Measurements from ENCODE around the gene C14orf132.
"Not testable (repeated sequence)": the region's sequence is repeated elsewhere in the genome, so short reads cannot be mapped to it uniquely, and the experiment has no call there.

The C14orf132 gene

DNA sequence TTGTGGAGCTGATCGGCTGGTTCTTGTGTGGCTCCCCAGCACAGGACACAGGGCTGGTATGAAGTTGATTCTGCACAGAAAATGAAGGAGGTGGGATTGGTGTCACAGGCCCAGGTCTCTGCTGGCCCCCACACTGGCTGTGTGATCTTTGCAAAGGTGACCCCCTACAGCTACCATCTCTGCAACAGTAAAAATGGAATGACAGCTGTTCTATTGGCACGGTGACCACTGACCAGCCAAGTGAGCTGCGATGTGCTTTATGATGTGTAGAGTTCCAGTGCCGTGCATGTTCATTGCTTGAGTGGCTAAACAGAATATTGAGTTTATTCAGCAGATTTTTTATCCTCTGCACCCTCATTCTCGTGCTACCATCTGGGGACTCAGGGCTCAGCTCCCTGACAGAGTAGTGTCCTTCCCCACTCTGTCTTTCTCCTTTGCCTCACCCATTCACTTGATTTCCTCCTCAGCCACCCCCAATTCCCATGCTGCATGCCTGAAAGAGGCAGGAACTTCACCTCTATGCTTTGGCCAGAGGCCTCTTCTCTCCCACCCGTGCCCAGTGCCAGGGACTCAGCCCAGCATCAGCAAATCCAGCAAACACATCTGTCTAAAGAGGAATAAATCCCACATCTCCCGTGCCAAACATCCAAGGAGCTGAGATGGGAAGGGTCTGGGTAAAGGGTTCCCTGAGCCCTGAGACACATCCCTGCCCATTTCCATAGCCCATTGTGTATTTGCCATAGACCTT, 21.2 kb downstream of the C14orf132 start:
- no peak for DNase-seq

DNA sequence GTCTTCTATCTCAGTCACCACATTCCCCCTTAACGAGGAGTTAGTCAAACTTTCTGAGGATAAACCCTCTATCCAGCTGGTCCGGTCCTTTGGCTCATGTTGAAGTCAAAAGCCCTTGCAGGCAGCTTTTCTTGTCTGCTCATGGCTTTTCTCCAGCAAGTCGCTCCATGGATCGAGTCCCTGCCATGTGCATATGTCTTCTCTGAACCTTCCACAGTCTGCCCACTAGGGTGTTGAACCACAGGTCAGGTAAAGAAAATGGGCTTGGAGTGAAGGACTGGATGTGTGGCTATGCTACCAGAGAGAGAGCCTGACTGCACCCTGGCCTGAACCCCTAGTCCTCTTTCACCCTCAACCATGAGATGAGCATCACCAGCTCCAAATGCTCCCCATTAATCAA, 22.8 kb downstream of the C14orf132 start:
- DNase-seq: no peak

DNA sequence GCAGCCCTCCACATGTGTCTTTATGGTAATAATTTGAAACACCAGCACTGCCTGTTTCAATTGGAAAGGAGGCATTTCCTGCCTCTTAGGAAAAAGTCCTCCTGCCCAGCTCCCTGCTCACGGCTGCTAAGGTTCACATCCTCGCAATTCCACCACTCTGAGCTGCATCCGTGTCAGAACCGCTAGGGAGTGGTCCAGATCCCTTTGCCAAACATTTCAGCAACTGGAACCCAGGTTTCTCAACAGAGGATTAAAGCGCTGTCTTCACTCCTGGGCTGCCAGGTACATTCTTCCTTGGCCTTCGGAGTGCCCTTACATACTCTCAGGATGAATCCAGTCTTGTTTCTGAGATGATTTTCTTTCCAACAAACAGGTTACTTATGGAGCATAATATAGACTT, 23.3 kb downstream of the C14orf132 start:
- DNase-seq: no peak

DNA sequence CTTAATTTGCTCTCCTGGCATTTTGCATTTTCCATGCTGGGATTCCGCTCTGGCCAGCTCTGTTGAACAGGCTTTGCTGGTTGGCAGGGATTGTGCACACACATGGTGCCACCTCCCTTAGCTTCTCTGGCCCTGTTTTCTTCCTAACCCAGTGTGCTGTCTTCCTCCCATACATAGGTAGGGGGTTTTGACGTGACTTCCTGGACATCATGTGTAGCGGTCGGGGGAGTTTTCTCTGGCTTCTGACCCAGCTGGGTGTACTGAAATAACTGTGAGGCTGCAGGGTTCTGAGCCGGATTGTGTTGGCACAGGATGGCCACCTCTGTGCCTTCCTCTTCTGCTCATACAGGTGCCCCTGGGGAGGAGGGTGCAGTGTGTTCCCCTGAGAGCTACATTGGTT, 25.7 kb downstream of the C14orf132 start:
- DNase-seq: no peak

DNA sequence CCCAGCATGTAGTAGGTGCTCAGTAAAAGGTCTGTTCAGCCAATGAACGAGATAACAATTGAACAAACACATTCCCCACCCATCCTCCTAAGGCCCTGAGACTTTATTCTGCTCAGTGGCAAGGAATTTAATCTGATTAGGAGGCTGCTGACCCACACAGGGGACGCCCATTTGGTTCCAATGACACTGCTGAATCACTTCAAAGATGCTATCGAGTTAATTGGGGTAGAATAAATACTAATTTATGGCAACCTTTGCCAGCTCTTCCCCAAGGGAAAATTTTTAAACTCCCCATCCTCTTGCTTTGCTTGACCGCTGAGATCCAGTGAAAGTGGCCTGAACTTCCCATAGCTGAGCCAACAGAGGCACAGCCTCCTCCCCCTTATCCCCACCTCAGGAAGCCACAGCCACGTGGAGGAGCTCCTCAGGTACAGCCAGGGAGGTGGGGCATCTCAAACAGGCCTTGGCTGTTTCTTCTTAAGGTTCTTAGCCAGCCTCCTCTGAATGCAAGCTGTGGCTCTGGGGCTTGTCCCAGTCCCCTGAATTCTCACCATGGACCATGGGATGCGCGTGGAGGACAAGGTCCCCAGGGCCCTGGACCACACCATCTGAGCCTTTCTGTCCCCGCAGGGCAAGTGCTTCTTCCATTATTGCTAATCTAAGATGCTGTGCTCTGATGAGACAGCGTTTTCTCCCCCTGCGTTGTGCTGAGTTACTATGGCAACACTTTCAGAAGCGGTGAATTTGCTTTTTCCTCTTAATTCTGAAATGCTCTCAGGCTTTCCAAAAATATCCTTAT, 26.7 kb downstream of the C14orf132 start:
- DNase-seq: no peak

DNA sequence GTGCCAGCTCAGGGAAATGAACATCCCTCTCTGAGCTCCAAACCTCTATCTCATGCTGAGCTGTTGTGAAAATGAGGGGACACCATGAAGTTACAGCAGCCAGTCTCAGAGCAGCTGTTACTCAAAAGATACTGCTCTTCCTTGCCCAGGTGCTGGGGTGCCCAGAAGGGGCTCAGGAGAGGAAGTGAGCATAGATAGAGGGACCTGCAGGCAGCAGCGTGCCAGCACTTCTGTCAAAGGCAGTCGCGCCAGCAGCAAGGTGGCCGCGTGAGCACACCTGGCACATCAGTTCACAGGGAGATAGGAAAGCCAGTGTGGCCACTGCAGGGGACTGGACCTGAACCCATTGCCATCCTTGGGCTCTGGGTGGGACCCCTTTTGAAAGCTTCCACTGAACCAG, 27.8 kb downstream of the C14orf132 start:
- DNase-seq: no peak

DNA sequence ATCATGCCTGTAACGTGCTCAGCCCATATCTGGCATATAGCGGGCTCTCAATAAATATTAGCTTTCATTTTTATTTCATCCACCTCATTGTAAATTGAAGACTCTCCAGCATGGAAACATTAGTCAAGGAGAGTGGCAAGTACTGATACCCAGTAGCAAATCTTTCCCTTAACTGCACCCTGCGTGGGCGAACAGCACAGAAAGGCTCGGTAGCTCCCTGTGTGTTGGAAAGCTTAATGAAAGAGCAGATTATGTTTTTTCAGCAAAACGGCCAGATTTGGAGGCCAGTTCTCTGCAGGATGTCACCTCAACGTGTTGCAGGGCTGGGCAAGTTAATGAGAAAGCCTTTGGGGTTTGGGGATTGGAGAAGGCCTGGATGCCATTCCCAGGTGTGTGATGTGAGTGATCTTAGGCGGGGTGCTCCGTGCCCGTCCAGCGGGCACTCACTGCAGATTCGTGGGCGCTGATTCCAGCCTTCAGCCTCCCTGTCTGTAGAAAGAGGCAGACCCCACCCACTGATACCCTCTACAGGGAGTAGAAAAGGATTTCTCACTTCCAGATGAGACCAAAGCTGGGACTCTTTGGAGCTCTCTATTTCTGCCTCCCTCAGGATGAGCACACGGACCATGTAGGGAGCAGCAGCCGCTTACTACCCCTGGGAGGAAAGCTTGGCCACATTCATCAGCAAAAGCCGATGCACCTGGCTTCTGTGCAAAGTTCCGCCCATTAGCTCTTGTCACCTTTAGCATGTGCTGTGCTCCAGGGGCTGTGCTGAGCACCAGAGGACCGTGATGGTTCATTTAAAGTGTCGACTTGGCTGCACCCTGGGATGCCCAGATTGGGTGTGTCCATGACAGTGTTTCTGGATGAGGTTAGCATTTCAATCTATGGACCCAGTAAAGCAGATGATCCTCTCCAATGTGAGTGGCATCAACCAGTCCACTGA, 29.1 kb downstream of the C14orf132 start:
- DNase-seq: no peak

DNA sequence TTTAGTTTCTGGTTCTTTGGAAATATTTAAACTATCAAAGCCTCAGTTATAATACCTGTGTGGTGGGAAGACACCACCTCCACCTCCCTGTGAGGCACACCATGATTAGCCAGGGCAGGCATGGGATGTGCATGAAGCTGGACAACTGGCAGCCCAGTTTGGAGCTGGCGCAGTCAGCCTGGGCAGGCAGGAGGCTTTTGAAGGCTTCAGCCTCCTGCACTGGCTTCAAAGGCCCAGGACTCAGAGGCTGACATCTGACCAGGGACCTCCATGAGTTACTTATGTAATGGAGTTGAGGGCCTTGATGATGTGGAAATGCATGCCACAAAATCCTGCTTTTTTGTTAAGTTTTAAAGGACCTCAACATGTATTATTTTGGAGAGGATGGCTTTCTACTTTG, 30.3 kb downstream of the C14orf132 start:
- no peak for DNase-seq

DNA sequence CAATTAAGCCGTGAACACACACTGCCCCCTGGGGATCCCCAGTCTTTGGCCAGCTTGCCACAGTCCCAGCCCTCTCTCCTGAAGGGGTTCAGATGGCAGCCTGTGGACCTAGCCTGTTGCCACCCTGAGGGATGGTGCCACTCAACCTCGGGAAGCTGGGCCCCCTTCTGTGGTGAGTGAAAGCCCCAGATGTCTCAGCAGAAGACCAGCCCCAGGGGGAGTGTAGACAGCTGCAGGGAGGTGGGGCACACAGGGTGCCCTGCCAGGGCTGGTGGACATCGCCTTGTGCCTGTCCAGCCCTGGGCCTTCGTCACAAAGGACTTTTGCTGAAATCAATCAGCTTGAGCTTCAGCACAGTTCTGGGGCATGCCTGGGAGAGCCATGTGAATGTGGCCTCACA, 32.4 kb downstream of the C14orf132 start:
- no peak for DNase-seq

DNA sequence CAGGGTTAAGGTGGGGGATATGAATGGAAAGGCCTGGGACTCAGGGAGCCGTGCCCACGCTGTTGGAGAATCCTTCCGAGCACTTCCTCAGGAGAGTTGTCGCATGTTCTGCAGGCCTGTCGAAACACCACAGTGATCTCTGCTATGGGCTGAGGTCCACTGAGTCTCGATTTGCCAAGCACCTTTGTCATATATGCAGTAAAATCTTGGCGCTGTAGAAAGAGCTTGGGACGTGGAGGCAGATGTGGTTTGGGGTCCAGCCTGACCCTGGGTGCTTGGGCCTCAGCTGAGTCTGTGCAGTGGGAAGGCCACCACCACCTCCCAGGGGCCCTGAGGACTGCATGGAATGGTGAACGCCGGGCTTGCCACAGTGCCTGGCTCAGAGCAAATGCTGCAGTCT, 32.9 kb downstream of the C14orf132 start:
- no peak for DNase-seq

DNA sequence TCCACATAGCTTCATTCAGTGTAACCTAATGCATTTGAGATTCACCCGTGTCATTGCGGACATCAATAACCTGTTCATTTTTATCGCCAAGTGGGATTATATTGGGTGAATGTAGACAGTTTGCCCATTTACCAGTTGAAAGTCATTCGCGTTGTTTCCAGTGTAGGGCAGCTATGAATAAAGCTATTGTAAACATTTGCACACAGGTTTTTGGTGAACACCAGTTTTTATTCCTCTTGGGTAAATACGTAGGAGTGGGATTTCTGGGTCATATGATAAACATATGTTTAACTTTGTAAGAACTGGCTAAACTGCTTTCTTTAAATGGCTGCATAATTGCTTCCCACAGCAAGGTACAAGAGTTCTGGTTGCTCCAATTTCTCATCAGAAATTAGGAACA, 33.6 kb downstream of the C14orf132 start:
- no peak for DNase-seq

DNA sequence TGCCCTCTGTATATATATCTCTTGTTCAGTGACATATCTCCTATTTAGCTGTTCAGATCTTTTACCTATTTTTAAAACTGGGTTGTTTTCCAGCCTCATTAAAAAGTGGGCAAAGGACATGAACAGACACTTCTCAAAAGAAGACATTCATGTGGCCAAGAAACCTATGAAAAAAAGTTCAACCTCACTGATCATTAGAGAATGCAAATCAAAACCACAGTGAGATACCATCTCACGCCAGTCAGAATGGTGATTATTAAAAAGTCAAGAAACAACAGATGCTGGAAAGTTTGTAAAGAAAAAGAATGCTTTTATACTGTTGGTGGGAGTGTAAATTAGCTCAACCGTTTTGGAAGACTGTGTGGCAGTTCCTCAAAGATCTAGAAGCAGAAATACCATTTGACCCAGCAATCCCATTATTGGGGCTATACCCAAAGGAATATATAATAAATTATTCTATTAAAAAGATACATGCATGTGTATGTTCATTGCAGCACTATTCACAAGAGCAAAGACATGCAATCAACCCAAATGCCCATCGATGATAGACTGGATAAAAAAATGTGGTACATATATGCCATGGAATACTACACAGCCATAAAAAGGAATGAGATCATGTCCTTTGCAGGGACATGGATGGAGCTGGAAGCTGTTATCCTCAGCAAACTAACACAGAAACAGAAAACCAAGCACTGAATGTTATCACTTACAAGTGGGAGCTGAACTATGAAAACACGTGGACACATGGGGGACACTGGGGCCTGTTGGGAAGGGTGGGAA, 34.3 kb downstream of the C14orf132 start:
- not testable (repeated sequence) for DNase-seq

DNA sequence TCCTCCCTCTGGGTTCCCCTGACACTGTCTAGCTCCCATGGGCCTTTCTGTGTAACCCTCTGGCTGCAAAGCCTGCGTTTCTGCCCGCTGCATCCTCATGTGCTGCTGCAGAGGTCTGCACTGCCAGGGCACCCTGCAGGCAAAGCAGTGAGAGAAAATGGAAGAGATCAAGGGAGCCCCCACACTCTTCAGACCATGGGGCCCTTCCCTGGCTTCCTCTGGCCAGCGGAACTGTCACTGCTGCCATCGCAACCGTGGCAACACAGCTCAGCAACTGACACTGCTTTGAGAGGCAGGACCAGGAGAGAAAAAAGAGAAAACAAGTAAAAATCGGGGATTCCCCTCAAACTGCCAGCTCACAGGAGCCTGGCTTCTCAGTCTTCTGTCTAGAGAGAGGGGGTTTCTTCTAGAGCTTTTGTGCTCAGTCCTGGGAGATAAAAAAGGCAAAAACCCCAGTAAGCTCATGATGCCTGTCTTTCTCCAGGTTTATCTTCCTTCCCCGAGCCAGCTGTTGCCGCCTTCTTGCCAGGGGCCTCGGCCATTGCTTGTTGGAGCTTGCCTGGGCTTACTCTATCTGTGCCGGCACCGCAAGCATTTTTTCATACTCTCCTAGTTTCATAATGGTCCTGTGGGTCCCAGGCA, 38.9 kb downstream of the C14orf132 start:
- no peak for DNase-seq

DNA sequence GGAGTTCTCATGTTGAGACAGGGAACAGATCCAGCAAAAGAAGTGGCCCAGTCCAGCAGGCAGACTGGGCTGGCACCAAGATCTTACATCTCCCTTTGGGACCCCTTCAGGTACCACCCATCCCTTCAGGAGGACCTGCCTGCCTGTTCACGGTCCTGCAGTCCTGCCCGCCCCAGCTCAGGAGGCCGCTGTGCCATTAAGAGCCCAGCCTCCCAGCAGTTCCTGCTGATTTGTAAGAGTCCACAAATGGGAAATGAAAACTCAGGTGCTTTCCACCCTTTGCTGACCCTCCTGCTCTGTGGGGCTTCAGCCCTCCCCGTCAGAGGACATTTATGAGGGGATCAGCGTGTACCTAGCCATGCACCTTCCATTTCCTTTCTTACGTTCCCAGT, 39.5 kb downstream of the C14orf132 start:
- DNase-seq: no peak

DNA sequence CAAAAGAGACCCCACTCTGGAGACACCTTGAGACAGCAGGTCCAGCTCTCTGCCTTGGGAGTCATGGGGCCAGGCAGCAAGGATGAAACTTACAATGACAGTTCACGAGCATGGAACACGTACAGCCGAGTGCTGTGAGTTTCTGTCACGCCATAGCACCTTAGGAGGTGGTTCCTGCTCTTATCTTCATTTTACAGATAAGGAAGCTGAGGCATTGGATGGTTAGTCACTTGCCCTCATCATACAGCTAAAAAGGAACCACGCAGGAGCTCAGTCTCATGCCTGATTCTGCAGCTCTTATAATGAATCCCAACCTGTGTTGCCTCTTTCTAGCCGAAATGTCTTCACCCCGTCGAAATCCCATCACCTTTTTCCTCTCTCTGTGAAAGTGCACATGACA, 39.9 kb downstream of the C14orf132 start:
- DNase-seq: no peak

DNA sequence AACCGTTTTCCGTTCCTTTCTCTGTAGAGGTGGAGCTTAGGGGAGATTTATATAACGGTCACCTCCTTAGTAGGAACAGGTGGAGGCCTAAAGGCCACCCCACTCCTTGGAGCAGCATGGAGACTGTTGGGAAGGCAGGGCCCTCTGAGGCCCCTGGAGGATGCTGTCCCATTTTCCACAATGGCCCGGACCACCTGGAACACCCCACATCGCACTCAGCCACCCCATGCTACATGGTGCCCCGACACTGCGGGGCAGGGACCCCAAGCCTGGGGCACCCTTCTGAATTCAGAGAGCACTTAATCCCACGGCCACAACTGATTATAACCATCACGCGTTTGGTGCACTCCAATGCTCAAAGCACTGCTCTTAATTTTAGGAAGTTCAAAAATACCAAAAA, 41.4 kb downstream of the C14orf132 start:
- DNase-seq: no peak

DNA sequence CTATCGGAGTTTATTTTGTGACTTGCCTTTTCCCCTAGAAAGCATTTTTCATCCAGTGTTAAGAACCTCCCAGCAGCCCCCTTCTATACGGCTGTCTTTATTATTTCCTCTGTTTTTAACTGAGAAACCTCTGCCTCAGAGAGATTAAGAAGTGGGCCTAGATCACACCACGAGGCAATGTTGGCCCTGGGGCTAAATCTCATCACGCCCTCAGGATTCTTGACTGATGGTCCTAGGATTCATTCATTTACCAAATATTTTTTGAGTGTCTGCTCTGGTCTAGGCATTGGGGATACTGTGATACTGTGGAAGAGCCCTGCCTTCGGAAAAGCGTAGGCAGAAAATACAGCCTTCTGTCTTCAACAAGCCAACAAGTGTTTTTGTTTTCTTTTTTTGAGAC, 42.1 kb downstream of the C14orf132 start:
- no peak for DNase-seq

DNA sequence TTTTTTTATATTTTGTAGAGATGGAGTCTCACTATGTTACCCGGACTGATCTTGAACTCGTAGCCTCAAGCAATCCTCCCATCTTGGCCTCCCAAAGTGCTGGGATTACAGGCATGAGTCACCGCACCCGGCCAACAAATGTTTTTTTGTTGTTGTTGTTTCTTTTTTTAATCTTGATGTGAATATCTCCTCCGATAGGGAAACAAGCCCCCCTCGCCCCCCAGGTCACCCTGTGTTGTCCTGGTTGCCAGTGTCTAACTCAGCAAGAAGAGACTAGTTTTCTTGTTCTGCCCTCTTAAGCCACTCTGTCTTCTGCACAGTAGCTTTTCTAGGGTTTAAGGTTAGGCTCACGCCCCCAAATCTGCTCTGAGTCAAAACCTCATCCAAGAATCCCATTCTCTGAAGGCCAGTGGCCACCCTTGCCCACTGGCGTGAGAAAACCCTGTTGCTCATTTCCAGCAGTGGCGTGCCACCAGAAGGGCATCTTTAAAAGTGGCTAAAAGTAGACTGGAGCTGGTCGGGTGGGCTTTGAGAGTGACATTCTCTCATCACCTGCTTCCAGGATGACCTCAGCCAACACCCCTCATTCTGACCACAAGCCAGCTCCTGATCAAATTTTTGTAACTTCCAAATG, 42.7 kb downstream of the C14orf132 start:
- no peak for DNase-seq

DNA sequence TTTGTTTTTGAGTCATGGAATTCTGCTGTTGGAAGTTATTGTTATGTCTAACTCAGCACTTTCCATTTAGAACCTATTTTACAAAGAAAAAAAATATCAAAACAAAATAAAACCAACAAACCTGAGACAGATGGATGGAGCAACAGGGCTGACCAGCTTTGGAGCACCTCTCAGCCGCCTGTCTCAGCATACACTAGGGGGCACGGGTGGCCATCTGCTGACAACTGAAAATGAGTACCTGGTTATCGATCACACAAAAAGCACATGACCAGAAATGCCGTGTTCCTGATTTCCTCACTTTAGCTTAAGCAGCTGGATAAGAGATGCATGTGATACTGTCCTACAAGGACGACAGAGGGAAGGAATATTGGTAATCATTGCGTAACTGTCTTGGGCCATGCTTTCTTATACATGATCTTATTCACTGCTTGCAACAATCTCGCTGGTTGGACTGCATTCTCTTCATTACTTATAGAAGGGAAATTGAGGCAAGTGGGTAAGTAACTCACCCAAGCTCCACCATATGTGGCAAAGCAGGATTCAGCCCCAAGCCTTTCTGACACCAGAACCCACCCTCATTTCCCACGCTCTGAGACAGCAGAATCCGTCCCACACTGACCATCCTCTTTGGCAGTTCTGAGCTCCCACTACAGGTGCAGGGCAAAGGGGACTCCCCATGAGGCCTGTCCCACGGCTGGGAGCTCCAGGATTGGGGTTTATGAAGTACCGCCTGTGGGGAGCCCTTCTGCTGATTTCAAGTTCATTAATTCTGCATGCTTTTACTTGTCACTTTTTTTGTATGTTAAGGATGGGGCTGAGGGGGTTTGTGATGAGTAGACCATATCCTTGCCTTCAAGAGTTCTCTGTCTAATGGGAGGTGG, 43.5 kb downstream of the C14orf132 start:
- no peak for DNase-seq

DNA sequence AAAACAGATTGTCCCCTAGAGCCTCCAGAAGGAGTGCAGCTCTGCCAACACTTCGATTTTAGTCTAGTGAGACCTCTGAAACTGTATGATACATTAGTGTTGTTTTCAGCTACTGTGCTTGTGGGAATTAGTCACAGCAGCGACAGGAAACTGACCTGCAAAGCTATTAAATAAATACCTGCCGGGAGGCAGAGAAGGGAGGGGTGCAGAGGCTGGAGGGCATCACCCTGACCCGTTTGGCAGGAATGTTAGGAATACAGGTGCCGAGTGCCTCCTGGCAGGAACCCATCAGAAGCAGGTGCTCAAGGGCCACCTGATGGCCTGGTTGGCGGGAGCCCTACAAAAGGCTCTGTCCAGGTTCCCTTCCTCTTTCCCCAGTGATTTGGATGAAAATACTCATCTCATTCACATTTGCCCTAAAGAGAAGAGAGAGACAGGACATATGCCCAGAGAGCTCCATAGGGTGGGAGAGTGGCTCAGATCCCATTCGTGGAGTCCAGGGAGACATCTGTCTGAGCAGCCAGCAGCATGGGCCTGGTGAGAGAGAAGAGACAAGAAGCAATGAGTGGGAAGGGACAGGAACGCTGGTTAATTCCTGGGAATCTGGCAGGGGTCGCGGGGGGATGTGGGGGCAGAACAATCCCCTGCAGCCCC, 44.6 kb downstream of the C14orf132 start:
- no peak for DNase-seq
